ENCODE results near the gene KCNH6. TPM values are rescaled to one million over a fixed set of nuclear protein-coding genes. Genes with fewer than 3 reads are reported as not detected.

KCNH6 gene
- total and polyA plus RNA-seq, 9 of the 15 experiments (the other 6 are each of a cell fraction or from before 2014, with no cell fraction given) = not detected

GRCh38 chr17:63476854-63477479 lies 46.2 kb upstream of the KCNH6 start, which contains the start of gene ACE:
Gene ACE, plus strand, starts transcription at chr17:63477061. Its CDS starts 34 bp downstream, at chr17:63477095.
- no peaks in the 10 kb centered on the region for H3K79me2 ChIP-seq (ENCODE audit: control insufficient read depth, insufficient read depth, low read length)
- H2AFZ ChIP-seq (ENCODE audit: low read depth, low read length) = peak within 1 kb of the TSS; percentile 73
- no peaks in the 10 kb centered on the region for H4K20me1 ChIP-seq (replicated peaks; ENCODE audit: control insufficient read depth, insufficient read depth, low read length)
- H3K27ac ChIP-seq (ENCODE audit: extremely low read depth, low read depth, low read length) = no peak within 1 kb of the TSS
- DNase-seq (ENCODE audit: extremely low read depth in 1 of 4, low spot score in 3 of 4) (peak; percentile 69 to 82 (median 75)), ATAC-seq (peak; percentile 64), FAIRE-seq (no peak)
- in situ Hi-C loops (cut with MboI) = loop anchor here (5.0 kb wide), 1 partner anchor 55 kb away; no protein-coding TSS in a partner anchor
- peaks cover 23 to 46% of the 10 kb centered on the region in 2 experiments for H3K4me1 ChIP-seq (replicated peaks in 1 of 2; ENCODE audit: control insufficient read depth in 2 of 2, insufficient read depth in 2 of 2, low read length in 2 of 2)
- H3K36me3 ChIP-seq (ENCODE audit: control insufficient read depth, insufficient read depth, low read length) = no peaks in the 10 kb centered on the region
- H3K9me1 ChIP-seq (ENCODE audit: control insufficient read depth, insufficient read depth, low read length) = no peaks in the 10 kb centered on the region
- H3K4me3 ChIP-seq = peak within 1 kb of the TSS; percentile 45
- WGBS (ENCODE audit: insufficient coverage, low coverage, missing lambda C conversion rate) = 0% methylated on average over 1 of the region's 78 CpGs
- peak within 1 kb of the TSS in 1 of 2 experiments; percentile 87; a peak in 3 of 4 replicates for H3K9ac ChIP-seq (ENCODE audit: insufficient read depth in 1 of 2, low read depth in 2 of 2, low read length in 2 of 2)
- H3K27me3 ChIP-seq (ENCODE audit: control insufficient read depth in 2 of 2, insufficient read depth in 2 of 2, low read length in 2 of 2) = no peaks in the 10 kb centered on the region
- peak within 1 kb of the TSS; percentile 57 for H3K4me2 ChIP-seq (ENCODE audit: insufficient read depth, low read length)
- POLR2A ChIA-PET = interaction anchor here (1.0 kb wide), 1 partner anchor 32 kb away, joined by 3 read pairs; no protein-coding TSS in a partner anchor
- no TSS peak for BruUV-seq (replicated peaks)
- CTCF ChIA-PET (ENCODE audit: low intra/inter-chr PET ratio) = interaction anchor here (1.0 to 4.3 kb wide), 2 partner anchors 30 to 52 kb away, joined by 3 to 35 read pairs; partner anchors contain the start of gene CYB561
- intact Hi-C loops (cut with micrococcal nuclease) = no loop called here
- H3K9me3 ChIP-seq (replicated peaks; ENCODE audit: control insufficient read depth, insufficient read depth, low read depth, low read length) = no peaks in the 10 kb centered on the region
- peak; percentile 91; the same call in 1 of the 2 replicates for TF ChIP-seq HDAC6 (IDR thresholded peaks at IDR 0.05; ENCODE audit: low read depth, low read length)
- TF ChIP-seq PHF8 (IDR thresholded peaks at IDR 0.05; ENCODE audit: borderline replicate concordance, low read length) = peak; percentile 21; the same call in 1 of the 2 replicates
- TF ChIP-seq CXXC5 (CRISPR knock-in tag; IDR thresholded peaks at IDR 0.05) = peak; percentile 73
- no peak for TF ChIP-seq ZC3H11A (IDR thresholded peaks at IDR 0.05; ENCODE audit: low read depth, low read length)
- 0 out of 2 replicates have a peak, but pooled peaks have one; percentile 16 for TF ChIP-seq ZBTB7A (IDR thresholded peaks at IDR 0.05; ENCODE audit: borderline replicate concordance, control insufficient read depth, low read depth, low read length)
- no peak for TF ChIP-seq RHOXF2B (CRISPR knock-in tag; conservative IDR thresholded peaks at IDR 0.05)
- TF ChIP-seq VEZF1 (CRISPR knock-in tag; IDR thresholded peaks at IDR 0.05) = peak; percentile 79
- TF ChIP-seq ZNF512 (tag; IDR thresholded peaks at IDR 0.05) = no peak
- TF ChIP-seq MAX (CRISPR knock-in tag; IDR thresholded peaks at IDR 0.05) = 0 out of 2 replicates have a peak, but pooled peaks have one; percentile 41
- TF ChIP-seq CTCFL (IDR thresholded peaks at IDR 0.05; ENCODE audit: borderline replicate concordance, insufficient read depth, low read depth, low read length, poor library complexity, severe bottlenecking) = no peak
- TF ChIP-seq NRF1 (conservative IDR thresholded peaks at IDR 0.05 in 1 of 2, IDR thresholded peaks at IDR 0.05 in 1 of 2) = peak in 1 of 2 experiments; percentile 70; a peak in 2 of 4 replicates
- no peak for TF ChIP-seq ZSCAN32 (CRISPR knock-in tag; IDR thresholded peaks at IDR 0.05)
